ENCODE data around the gene SSR2.

Gene SSR2

GRCh38 chr1:156020293-156021092 is at the start of gene SSR2:
SSR2 (minus strand) TSS chr1:156020951; CDS start chr1:156020167, 784 bp downstream.
- peak; percentile 61 to 67 for DNase-seq (ENCODE audit: low read depth in 2 of 2)

- no peak for DNase-seq (ENCODE audit: low read depth in 2 of 2)
Observed at GRCh38 chr1:156070548-156070947, 49.8 kb upstream of the SSR2 start.

- no peak for DNase-seq (ENCODE audit: low read depth in 2 of 2)
Observed at GRCh38 chr1:156069490-156070455, 49.0 kb upstream of the SSR2 start.

GRCh38 chr1:156067262-156067661 is 46.5 kb upstream of the SSR2 start:
- no peak for DNase-seq (ENCODE audit: low read depth in 2 of 2)

GRCh38 chr1:156065871-156066270 is 45.1 kb upstream of the SSR2 start:
- DNase-seq (ENCODE audit: low read depth in 2 of 2): no peak

- DNase-seq (ENCODE audit: low read depth in 2 of 2): no peak
Observed at GRCh38 chr1:156065212-156065611, 44.5 kb upstream of the SSR2 start.

- DNase-seq (ENCODE audit: low read depth in 2 of 2): no peak
Observed at GRCh38 chr1:156064615-156065014, 43.9 kb upstream of the SSR2 start.

GRCh38 chr1:156063997-156064285 is 43.2 kb upstream of the SSR2 start:
- no peak for DNase-seq (ENCODE audit: low read depth in 2 of 2)

GRCh38 chr1:156062189-156062588 is 41.4 kb upstream of the SSR2 start:
- DNase-seq (ENCODE audit: low read depth in 2 of 2): no peak

- DNase-seq (ENCODE audit: low read depth in 2 of 2): no peak
Observed at GRCh38 chr1:156060937-156061636, 40.3 kb upstream of the SSR2 start, which contains the start of gene RAB25. RAB25 (plus strand) TSS chr1:156061160; CDS start chr1:156061401, 241 bp downstream.

- no peak for DNase-seq (ENCODE audit: low read depth in 2 of 2)
Observed at GRCh38 chr1:156056326-156056849, 35.6 kb upstream of the SSR2 start.

- no peak for DNase-seq (ENCODE audit: low read depth in 2 of 2)
Observed at GRCh38 chr1:156055281-156056048, 34.7 kb upstream of the SSR2 start.

GRCh38 chr1:156054500-156055280 is 33.9 kb upstream of the SSR2 start, which contains the start of gene LAMTOR2:
LAMTOR2 (plus strand) TSS chr1:156054782; CDS start chr1:156054890, 108 bp downstream.
- DNase-seq (ENCODE audit: low read depth in 2 of 2): peak; percentile 93 to 95

GRCh38 chr1:156053768-156054499 is 33.2 kb upstream of the SSR2 start, which contains the start of gene UBQLN4:
UBQLN4 (minus strand) TSS chr1:156053798; CDS start chr1:156053701, 97 bp downstream.
- peak; percentile 81 to 83 for DNase-seq (ENCODE audit: low read depth in 2 of 2)

- DNase-seq (ENCODE audit: low read depth in 2 of 2): peak; percentile 61 to 62
Observed at GRCh38 chr1:156052862-156053767, 32.4 kb upstream of the SSR2 start.

GRCh38 chr1:156051011-156051725 is 30.4 kb upstream of the SSR2 start:
- DNase-seq (ENCODE audit: low read depth in 2 of 2): no peak

GRCh38 chr1:156050376-156050775 is 29.6 kb upstream of the SSR2 start:
- no peak for DNase-seq (ENCODE audit: low read depth in 2 of 2)

Data from stimulated activated CD4-positive, alpha-beta T cell treated with anti-CD3 and anti-CD28 coated beads, Interleukin-1b, Interleukin-23, amount 100 ng/mL, for 4 hours (primary cell).